PFSK-1 (cell line): ENCODE results near the gene RASGRF1.

Experiments used
- FOXP2 ChIP-seq: optimal IDR thresholded peaks from 2 replicates; pipeline ENCODE3; 2011; ENCODE audit warnings: borderline replicate concordance, control low read depth, inconsistent platforms; ENCODE audit not compliant: insufficient read depth; ENCODE audit errors: extremely low read length, extremely low read depth
- POLR2AphosphoS5 ChIP-seq: IDR thresholded peaks from 2 replicates; pipeline ENCODE4 v1.6.1; 2012; ENCODE audit warnings: low read depth, mild to moderate bottlenecking, control low read depth, low read length, moderate library complexity
- SIN3A ChIP-seq: IDR thresholded peaks from 2 replicates; pipeline ENCODE4 v1.6.1; 2012; ENCODE audit warnings: mild to moderate bottlenecking, low read length, moderate library complexity, borderline replicate concordance; ENCODE audit not compliant: insufficient read depth
- TAF1 ChIP-seq: IDR thresholded peaks from 2 replicates; pipeline ENCODE4 v1.6.1; 2012; ENCODE audit warnings: low read length, control low read depth, borderline replicate concordance; ENCODE audit not compliant: insufficient read depth
- TF ChIP-seq, protein P1 (sequence below), 2 experiments: IDR thresholded peaks; 2 replicates each; pipeline versions ENCODE4 v1.6.1 to v1.8.0; 2011 to 2012; ENCODE audit warnings: low read depth in 2 of 2, low read length in 2 of 2, control low read depth in 1 of 2, inconsistent platforms in 1 of 2, mild to moderate bottlenecking in 1 of 2, moderate library complexity in 1 of 2; ENCODE audit not compliant: insufficient read depth in 1 of 2

DNA sequence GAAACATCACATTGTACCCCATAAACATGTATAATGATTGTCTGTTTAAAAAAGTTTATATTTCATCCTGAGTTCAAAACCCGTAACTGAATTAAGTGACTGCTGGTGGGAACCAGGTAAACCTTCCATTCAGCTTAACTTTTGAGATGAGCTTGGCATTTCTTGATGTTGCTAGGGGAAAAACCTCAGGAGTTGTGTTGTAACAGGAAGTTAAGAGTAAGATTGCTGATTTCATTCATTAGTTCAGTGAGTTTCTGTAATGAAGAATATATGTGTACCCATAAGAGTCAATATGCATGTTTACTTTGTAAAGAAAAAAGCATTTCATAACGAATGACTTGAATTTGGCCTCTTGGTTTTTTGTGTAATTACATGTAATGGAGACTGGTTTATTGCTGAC lies 178.3 kb downstream of the RASGRF1 start:
- TF ChIP-seq POLR2AphosphoS5 = no peak
- no peak for TF ChIP-seq TAF1
- TF ChIP-seq, protein P1, sequence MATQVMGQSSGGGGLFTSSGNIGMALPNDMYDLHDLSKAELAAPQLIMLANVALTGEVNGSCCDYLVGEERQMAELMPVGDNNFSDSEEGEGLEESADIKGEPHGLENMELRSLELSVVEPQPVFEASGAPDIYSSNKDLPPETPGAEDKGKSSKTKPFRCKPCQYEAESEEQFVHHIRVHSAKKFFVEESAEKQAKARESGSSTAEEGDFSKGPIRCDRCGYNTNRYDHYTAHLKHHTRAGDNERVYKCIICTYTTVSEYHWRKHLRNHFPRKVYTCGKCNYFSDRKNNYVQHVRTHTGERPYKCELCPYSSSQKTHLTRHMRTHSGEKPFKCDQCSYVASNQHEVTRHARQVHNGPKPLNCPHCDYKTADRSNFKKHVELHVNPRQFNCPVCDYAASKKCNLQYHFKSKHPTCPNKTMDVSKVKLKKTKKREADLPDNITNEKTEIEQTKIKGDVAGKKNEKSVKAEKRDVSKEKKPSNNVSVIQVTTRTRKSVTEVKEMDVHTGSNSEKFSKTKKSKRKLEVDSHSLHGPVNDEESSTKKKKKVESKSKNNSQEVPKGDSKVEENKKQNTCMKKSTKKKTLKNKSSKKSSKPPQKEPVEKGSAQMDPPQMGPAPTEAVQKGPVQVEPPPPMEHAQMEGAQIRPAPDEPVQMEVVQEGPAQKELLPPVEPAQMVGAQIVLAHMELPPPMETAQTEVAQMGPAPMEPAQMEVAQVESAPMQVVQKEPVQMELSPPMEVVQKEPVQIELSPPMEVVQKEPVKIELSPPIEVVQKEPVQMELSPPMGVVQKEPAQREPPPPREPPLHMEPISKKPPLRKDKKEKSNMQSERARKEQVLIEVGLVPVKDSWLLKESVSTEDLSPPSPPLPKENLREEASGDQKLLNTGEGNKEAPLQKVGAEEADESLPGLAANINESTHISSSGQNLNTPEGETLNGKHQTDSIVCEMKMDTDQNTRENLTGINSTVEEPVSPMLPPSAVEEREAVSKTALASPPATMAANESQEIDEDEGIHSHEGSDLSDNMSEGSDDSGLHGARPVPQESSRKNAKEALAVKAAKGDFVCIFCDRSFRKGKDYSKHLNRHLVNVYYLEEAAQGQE (IDR thresholded peaks at IDR 0.05; ENCODE audit: insufficient read depth in 1 of 2, low read depth in 2 of 2, low read length in 2 of 2) = no peak
- TF ChIP-seq SIN3A = no peak
- no peak for TF ChIP-seq FOXP2
